IMR-90 (cell line): ENCODE measurements around the gene GPR84. TPM values are rescaled to one million over a fixed set of nuclear protein-coding genes. Genes with fewer than 3 reads are reported as not detected.

ENCODE experiments used
- microRNA-seq, 2 experiments: library from miRNA; stranded (forward) in 1 of 2; unstranded in 1 of 2; fragments of 10-50 nt in 1 of 2; fragments of <30 nt in 1 of 2; gene quantifications in 1 of 2; microRNA quantifications in 1 of 2; one replicate each; pipeline versions ENCODE3 to v1.1.0; 2013 to 2020; ENCODE audit not compliant: insufficient read depth in 1 of 2, insufficient read length in 1 of 2, unreplicated experiment in 1 of 2
- polyA plus RNA-seq, 3 experiments: library from polyadenylated mRNA; depleted of rRNA; stranded (reverse); fragments of >200 nt; gene quantifications; 2 replicates each; pipeline ENCODE4 v1.2.3, GENCODE V29; 2012; ENCODE audit warnings: low replicate concordance in 1 of 3
- small RNA-seq, 5 experiments: library from RNA; depleted of rRNA; stranded (forward); fragments of <200 nt; gene quantifications; one replicate each; pipeline ENCODE3, GENCODE V24; 2012
- total RNA-seq: library from RNA; depleted of rRNA; stranded (reverse); fragments of >200 nt; gene quantifications from 2 replicates; pipeline ENCODE4 v1.2.3, GENCODE V29; 2012; rRNA removed

Gene GPR84
- total and polyA plus RNA-seq, 2 of the 4 experiments (the other 2 are of a cell fraction) = not detected

Small RNAs within 50 kb of the gene (microRNA-seq; reads per million reads assigned to microRNA genes)
- 409 to 6,689 reads per million in 2 experiments for gene MIR148B (ENCODE audit: insufficient read depth in 1 of 2, insufficient read length in 1 of 2, unreplicated experiment in 1 of 2)
- gene RN7SL744P (ENCODE audit: insufficient read depth, insufficient read length) = not detected
- gene RNU6-950P (ENCODE audit: insufficient read depth, insufficient read length) = not detected

Small RNAs within 50 kb of the gene (small RNA-seq; reads per million reads assigned to genes)
- gene MIR148B = 13.3 to 10,907 (median 1,672) reads per million in 5 experiments
- 0 reads per million in 5 experiments for gene RN7SL744P
- 0 to 0.60 (median 0) reads per million in 5 experiments for gene RNU6-950P

Other genes starting within 250 kb of the GPR84 start
- 25.8 and 45.2 TPM in 2 replicates for gene SMUG1, start 175.5 kb downstream of the GPR84 start, total RNA-seq
- 36.3 and 37.3 TPM in 2 replicates for gene SMUG1, start 175.5 kb downstream of the GPR84 start, polyA plus RNA-seq (2012; rRNA removed)
- 40.9 and 66.9 TPM in 2 replicates for gene CBX5, start 84.4 kb downstream of the GPR84 start, total RNA-seq
- 15.3 and 18.0 TPM in 2 replicates for gene CBX5, start 84.4 kb downstream of the GPR84 start, polyA plus RNA-seq (2012; rRNA removed)
- gene HNRNPA1, start 83.8 kb downstream of the GPR84 start, total RNA-seq = 1,291 and 1,409 TPM in 2 replicates
- gene HNRNPA1, start 83.8 kb downstream of the GPR84 start, polyA plus RNA-seq (2012; rRNA removed) = 631 and 747 TPM in 2 replicates
- 0.18 and 0.28 TPM in 2 replicates for gene NFE2, start 63.5 kb downstream of the GPR84 start, total RNA-seq
- gene NFE2, start 63.5 kb downstream of the GPR84 start, polyA plus RNA-seq (2012; rRNA removed) = 0.17 and 0.32 TPM in 2 replicates
- gene COPZ1, start 39.4 kb downstream of the GPR84 start, total RNA-seq = 262 and 382 TPM in 2 replicates
- gene COPZ1, start 39.4 kb downstream of the GPR84 start, polyA plus RNA-seq (2012; rRNA removed) = 157 and 187 TPM in 2 replicates
- 0.28 and 0.36 TPM in 2 replicates for gene ZNF385A, start 20.2 kb upstream of the GPR84 start, total RNA-seq
- 2.5 and 2.9 TPM in 2 replicates for gene ZNF385A, start 20.2 kb upstream of the GPR84 start, polyA plus RNA-seq (2012; rRNA removed)
- gene ITGA5, start 54.8 kb upstream of the GPR84 start, total RNA-seq = 144 and 159 TPM in 2 replicates
- gene ITGA5, start 54.8 kb upstream of the GPR84 start, polyA plus RNA-seq (2012; rRNA removed) = 254 and 259 TPM in 2 replicates
- gene GTSF1, start 109.1 kb upstream of the GPR84 start, total RNA-seq = not detected in 2 replicates
- gene GTSF1, start 109.1 kb upstream of the GPR84 start, polyA plus RNA-seq (2012; rRNA removed) = not detected in 2 replicates
- not detected in 2 replicates for gene NCKAP1L, start 133.3 kb upstream of the GPR84 start, total RNA-seq
- gene NCKAP1L, start 133.3 kb upstream of the GPR84 start, polyA plus RNA-seq (2012; rRNA removed) = not detected in 2 replicates
- gene PDE1B, start 185.1 kb upstream of the GPR84 start, total RNA-seq = not detected in 2 replicates
- not detected in 2 replicates for gene PDE1B, start 185.1 kb upstream of the GPR84 start, polyA plus RNA-seq (2012; rRNA removed)
- not detected in 2 replicates for gene PPP1R1A, start 224.2 kb upstream of the GPR84 start, total RNA-seq
- gene PPP1R1A, start 224.2 kb upstream of the GPR84 start, polyA plus RNA-seq (2012; rRNA removed) = not detected in 2 replicates